Activated CD8-positive, alpha-beta memory T cell treated with anti-CD3 and anti-CD28 coated beads for 48 hours (primary cell): ENCODE data around the gene MFSD6L.

ENCODE experiments used
- DNase-seq, 3 experiments: peaks; one replicate each; pipeline ENCODE4 v3.0.0-alpha.2; 2020; ENCODE audit warnings: low read depth in 2 of 3, low spot score in 2 of 3

MFSD6L gene, protein sequence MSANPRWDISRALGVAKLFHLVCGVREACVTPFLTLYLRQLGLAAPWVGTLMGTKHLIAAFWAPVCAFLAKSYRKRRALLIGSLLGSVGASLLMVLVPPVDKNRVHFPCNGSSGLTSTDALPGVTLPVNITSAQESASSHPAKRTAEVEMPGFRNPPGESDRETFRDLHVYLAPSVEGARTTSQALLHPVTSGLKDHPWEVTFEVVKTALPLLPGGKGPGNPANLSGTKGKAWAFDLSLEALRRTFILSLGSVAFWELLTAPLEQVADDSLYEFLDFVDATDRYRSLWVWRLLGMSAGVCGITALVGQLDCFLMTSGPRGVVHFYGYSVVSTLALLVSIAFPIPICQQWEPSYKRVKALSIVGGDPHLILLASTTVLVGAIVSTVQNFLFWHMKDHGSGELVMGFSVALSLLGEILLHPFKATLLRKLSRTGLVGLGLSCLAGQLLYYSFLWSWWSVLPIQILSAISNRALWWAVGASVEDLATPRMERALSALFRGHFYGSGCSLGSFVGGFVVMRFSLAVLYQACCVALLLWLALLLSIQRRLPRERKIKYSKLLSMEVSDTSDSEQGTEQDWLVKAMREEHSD

DNA sequence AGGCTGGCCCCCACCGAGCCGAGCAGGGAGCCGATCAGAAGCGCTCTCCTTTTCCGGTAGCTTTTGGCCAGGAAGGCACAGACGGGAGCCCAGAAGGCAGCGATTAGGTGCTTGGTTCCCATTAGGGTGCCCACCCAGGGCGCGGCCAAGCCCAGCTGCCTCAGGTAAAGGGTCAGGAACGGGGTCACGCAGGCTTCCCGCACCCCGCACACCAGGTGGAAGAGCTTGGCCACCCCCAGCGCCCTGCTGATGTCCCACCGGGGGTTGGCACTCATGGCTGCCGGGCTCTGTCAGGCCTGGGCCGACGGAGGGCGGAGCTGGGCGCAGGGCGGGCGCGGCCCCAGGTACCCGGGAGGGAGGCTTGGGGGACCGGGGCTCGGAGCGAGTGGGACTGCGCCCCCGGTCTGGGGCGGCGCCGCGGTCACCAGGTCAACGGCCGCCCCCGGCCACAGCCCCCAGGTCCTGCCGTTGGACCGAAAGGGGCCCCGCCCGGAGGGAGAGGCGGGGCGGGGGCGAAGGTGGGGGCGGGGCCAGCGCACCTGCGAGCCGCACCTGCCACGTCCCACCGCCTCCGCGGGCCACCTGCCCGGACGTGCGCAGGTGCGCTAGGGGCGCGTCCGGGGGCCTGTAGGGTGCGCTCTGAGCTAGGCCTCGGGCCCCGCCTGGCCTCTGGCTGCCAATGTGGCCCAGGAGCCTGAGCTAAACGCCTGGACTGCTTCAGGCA lies at the start of gene MFSD6L:
MFSD6L (minus strand) TSS at position 520 of the 724 bp plus-strand sequence; CDS start at position 275, 245 bp downstream.
- no peak for DNase-seq

DNA sequence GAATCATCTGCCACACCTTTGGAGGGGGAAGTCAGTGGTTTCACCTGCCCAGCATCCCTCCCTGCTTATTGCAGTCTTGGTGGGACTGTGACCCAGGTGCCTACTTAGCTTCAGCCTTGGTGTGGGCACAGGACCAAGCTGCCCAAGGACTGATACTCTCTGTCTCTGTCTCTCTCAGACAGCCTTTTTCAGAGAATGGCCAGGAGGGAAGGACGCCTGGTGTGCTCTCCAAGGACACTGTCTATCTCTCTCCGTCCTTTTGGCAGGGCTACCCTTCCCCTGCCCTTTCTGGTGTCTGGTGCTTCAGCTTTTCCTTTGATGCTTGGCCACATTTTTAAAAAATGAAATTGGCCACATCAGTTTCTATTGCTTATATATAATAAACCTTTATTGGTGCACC lies 48.7 kb upstream of the MFSD6L start:
- no peak for DNase-seq

DNA sequence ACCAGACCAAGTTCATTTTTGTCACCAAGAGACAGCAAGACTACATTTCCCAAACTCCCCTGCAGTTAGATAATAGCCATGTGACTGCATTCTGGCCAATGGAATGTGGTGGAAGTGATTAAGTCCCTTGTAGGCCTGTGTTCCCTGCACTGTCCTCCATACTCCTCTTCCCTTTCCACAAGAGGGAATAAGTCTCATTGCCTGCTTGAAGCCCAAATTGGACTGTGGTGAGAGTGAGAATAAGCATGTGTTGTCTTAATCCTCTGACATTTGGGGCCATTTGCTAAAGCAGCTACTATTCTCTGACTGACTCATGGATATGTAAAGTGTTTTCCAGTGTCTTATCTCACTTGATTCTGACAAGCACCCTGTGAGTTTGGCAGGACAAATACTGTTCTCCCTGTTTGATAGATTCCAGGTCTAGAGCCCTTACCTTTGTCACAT lies 47.6 kb upstream of the MFSD6L start:
- no peak for DNase-seq

DNA sequence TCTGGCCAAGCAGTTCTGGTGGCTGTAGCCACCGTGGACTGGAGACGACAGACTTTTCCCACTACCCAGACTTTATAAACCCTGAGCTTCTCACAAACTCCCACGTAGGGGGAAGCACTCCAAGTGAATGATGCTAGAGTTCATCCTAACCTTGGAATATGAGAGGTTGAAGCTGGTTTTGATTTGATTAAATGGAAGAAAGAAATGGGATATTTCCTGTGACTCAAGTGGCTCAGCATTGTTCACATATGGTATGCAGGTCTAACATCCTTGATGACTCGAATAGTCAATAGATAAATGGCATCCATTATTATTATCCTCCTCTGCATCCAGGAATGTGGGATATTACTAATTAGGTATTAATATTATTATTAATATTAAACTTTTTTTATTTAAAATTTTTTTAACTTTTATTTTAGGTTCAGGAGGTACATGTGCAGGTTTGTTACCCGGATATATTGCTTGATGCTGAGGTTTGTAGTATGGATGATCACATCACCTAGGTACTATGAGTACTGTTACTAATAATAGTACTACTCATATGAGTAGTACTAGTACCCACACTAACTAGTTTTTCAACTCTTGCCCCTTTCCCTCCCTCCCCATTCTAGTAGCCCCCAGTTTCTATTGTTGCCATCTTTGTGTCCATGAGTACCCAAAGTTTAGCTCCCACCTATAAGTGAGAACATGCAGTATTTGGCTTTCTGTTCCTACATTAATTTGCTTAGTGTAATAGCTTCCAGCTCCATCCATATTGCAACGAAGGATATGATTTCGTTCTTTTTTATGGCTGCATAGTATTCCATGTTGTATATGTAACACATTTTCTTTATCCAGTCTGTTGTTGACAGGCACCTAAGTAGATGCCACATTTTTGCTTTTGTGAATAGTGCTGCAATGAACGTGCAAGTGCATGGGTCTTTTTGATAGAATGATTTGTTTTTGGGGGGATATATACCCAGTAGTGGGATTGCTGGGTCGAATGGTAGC lies 45.4 kb upstream of the MFSD6L start:
- DNase-seq = no peak

DNA sequence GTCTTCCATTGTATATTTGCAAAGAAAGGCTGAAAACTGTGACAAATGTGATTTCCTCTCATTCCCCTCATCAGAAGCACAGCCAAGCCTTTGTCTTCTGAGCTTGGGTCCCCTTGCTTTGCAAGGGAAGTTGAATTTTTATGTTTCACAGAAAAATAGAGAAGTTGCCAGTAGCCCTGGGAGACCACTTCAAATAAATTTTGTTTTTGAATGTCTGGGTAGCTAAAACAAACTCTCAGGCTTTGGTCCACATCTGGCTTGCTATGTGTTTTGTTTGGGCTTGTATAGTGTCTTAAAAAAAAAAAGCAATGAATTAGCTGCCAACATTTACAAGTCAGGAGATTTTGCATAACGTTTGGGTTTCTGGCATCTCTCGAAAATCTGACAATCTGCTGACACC lies 44.2 kb upstream of the MFSD6L start:
- DNase-seq = no peak

DNA sequence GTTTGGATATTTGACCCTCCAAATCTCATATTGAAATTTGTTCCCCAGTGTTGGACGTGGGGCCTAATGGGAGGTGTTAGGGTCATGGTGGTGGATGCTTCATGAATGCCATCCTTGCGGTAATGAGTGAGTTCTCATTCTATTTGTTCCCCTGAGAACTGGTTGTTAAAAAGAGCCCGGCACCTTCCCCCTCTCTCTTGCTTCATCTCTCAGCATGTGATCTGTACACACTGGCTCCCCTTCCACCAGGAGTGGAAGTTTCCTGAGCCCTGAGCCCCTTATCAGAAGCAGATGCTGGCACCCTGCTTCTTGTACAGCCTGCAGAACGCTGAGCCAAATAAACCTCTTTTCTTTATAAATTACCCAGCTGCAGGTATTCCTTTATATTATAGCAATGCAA lies 42.7 kb upstream of the MFSD6L start:
- no peak for DNase-seq

DNA sequence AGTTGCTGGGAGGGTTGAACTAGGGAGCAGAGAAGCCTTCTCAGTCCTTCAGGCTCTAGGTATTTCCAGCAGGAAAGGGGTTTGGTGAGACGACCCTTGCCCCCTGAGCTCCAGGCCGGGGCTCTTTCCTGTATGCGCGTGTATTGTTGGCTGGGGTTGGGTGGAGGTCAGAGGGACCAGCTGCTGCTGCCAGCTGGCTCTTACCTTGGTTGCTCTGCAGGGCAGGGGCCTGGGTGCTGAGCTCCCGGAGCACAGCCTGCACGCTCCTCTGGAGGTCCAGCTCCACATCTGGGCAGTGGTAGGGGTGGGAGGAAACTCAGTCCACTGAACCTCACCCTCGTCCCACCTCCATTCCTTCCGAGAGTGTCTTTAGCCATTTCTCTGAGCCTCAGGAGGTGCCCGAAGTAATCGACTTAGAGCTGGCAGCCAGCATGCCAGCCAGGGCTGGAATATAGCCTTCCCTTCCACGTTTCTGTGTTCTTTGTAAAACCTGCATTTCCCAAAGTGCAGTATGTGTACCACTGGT lies 40.3 kb upstream of the MFSD6L start:
- DNase-seq = no peak

DNA sequence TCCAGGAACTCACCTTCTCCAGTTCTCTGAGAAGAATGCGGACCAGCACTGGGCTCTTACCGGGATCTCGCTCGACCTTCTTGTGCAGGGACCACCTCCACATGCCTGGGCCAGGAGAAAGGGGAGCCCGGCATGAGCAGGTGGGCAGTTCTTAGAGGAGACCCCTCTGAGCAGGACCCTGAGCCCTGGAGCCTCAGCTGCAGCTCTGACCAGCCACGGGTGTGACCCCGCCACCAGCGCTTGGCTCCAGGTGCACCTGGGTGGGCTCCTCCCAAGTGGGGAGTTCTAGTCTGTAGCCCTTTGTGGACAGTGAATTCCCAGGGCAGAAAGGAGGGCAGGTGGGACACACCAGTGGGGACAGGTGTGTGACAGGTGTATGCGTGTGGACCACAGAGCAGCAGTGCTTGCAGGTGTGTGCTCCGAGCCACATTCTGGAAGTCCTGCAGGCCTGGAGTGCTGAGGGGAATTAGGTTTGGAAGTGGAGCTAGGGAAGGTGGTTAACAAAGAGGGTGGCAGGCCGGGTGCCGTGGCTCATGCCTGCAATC lies 39.5 kb upstream of the MFSD6L start:
- no peak for DNase-seq

DNA sequence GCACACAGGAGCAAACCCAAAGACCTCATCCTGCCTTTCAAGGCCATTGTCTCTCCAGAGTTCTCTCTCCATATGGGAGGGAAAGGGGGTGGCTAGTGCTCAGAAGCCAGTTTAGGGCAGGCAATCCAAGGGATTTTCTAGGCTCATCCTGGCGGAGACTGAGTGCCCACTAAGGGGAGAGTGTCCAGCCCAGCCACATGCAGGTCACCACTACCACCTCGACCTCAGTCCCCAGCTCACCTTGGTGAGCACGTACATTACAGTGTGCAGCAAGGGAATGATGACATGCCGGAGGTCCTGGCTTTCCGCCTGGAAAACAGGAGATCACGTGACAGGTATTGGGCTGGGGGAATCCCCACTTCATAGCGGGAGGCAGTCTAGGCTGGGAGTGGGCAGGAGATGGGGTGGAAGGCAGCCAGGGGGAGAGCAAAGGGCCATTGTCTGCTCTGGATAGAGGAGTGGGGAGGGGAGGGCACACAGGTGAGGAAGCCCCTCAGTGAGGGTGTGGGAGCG lies 38.5 kb upstream of the MFSD6L start:
- no peak for DNase-seq

DNA sequence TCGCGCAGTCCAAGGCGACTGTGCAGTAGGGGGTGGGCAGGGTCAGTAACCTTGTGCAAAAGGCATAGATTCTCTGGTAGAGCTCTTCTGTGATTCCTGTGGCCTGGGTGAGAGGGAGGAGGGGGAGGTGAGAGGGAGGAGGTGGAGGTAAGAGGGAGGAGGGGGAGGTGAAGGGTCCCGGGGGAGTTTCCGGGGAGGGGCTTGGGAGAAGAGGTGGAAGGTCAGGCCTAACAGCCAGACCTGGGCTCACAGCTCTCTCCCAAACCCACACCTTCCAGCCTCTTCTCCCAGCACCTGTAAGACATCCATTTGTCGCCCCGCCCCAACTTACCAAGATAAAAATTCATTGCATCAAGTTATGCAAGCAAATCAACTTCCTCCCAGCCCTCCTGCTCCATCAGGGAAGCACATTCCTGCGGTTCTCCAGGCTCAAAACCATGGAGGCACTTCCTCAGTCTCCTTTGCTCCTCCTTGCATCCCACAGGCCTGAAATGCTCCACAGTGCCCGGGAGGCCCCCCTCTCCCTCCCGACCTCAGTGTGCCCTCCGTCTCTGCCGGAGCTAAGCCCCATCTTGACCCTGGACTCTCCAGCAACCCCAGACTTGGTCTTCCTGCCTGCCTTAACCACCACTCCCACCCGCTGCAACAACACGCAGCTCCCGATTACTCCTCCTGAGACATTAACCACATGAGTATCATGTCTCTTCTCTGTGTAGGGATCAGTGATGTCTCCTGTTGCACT lies 37.8 kb upstream of the MFSD6L start:
- no peak for DNase-seq

DNA sequence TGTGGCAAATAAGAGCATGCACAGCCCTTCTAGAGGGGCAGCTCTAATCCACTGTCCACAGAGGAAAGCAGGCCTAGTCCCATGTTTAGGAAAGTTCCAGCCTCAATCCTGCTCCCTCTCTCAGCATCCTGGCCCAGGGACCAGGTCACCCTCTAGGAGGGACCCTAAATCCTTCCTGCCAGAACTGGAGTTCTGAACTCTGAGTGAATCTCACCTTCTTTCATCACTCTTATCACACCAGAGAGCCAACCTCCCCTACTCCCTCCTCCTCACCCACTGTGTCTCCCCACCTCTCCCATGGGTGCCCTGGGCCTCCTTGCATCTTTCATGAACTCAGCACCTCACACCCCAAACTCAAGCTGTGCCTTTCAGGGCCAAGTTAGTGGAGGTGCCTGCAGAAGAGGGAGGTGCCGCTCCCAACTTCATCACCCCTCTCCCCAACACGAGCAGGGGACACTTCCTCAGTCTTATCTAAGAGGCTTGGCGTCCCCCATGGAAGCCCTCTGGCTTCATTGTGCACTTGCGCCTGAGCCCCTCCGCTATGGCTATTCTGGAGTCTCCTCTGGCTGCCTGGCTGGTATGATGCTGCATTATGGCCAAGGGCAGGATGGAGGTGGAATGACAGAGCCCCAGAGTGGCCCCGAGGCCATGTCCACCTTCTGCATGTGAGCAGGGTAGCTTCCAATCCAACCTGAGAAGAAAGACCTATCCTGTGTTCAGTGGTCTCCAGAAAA lies 36.6 kb upstream of the MFSD6L start:
- no peak for DNase-seq

DNA sequence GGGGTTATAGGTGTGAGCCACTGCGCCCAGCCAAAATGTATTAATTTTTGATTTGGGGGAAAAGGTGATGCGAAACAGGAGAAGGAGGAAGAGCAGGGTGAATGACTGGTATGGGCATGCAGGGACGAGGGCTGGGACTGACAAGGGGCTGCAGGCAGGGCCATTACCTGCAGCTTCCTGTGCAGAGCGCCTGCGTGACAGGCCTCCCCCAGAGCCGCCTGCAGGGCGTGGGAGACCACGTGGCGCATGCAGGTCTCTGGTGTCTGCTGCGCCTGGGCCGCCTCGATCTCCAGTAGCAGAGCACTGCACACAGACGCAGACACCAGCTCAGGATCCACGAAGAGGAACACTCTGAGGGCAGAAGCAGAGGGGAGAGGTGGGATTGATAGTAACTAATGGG lies 35.9 kb upstream of the MFSD6L start:
- DNase-seq = no peak

DNA sequence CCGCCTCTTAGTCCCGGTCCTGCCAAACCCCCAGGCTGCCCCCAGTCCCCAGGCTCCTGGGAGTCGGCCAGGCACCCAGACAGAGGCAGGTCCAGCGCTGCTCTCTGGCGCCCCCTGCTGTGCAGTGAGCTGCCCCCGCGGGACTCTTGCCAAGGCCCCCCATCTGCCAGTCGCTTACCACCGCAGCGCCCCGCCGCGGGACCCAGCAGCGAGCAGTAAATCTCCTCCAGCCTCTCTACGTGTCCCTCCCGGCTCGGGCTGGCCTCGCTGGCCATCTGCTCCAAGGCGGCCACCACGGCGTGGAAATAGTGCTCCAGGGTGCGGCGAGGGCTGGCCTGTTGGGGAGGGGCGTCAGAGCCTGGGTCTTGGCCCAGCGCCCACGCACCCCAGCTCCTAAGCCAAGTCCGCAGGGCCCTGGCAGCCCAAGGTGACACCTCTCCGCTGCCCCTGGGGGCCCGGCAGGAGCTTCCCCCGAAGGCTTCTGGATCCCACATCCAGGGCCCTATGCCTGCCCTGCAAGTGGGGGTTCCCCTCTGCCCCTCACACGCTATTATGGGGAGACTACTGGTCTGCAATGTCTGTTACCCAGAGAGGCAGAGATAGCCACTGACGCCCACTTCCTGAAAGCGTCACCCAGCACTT lies 33.7 kb upstream of the MFSD6L start:
- peak; percentile 13 to 45 (median 36) for DNase-seq

DNA sequence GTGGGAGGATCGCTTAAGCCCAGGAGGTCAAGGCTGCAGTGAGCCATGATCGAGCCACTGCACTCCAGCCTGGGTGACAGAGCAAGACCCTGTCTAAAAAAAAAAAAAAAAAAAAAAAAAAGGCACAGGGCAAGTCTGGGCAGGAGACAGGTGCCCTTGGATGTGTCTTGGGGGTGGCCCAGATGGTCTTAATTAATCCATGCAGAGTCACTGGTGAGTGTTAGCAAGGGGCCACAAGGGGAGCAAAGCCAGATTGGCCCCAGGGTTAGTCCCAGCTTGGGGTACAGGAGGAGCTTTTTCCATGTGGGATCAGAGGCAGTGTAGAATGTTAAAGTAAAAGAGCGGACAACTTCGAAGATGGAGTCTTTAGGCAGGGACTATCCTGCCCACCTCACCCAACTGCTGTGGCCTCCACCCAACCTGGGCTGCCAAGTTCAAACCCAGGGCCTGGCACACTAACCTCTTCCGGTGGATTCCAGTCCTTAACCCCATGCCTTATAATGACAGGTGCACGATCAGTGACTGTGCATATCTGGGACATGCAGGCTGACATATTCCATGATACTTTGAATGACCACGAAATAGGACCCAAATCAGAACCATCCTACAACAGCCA lies 32.2 kb upstream of the MFSD6L start:
- no peak for DNase-seq

DNA sequence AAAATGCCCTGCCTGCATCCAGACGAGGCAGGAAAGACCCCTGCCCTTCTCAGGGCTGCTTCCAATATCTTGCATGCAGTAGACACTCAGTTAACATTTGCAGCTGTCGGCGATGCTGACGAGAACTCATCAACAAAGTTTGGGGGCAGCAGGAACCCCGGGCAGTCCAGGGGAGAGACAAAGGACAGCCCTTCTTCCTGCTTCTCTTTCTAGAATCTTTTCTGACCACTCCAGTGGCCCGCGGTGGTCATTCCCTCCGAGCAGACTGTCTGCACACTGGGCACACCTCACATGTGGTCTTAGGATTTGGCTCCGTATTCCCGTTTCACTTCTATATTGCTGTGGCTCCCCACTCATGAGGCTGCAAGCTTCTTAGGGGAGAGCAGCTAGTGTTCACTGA lies 31.0 kb upstream of the MFSD6L start:
- no peak for DNase-seq

DNA sequence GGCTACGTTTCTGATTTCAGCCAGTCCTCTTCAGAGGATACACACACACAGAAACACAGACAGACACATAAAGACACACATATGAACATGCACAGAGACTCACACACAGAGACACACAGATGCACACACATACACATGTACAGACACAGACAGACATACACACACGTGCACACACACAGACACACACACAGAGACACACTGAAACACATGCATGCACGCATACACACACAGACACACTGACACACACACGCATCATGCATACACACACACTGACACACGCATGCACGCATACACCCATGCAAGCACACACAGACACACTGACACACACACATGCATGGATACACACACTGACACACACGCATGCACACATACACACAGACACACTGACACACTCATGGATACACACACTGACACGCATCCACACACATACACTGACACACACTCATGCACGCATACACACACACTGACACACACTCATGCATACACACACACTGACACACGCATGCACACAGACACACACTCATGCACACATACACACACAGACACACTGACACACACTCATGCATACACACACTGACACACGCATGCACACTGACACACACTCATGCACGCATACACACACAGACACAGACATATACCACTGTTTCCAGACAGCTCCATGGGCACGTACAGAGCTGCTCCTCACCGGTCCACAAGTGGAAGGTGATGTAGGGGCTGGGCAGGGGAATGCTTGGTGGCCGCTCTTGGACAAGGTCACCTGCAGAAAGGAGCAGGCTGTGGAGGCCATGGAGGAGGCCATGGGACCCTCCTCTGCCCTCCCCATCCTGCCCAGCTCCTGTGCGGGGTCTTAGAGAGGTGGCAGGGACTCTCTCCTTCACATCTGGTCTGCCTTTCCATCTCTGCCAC lies 30.1 kb upstream of the MFSD6L start:
- DNase-seq = no peak

DNA sequence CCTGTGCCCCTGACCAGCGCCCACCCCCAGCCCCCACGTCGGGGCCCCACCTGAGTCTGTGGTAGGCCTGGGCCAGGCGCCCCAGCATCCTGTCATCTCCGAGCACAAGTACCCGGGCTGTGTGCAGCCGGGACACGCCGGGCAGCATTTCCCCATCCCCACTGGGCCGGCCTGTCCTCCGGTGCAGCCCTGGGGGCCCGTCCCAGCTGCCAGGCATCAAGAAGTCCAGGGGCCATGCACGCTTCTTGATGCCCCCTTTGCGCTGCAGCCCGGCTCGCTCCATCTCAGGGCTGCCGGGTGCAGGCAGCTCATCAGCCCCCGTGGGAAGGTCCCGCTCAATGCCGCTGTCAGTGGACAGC lies 29.3 kb upstream of the MFSD6L start:
- no peak for DNase-seq
